ENCODE data around the gene C20orf202.

DNA sequence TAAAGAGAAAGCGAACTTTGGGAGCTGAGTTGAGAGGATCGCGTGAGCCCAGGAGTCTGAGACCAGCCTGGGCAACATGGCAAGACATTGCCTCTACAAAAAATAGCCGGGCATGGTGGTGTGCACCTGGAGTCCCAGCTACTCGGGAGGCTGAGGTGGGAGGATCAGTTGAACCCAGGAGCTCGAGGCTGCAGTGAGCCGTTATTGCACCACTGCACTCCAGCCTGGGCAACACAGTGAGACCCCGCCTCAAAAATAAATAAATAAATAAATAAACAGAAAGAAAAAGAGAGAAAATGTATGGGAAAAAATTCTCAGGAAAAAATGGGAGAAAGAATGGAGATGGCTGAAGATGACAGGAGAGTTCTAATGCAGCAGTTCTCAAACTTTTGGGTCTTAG lies 2.5 kb downstream of the C20orf202 start:
- TF ChIP-seq CTCF (IDR thresholded peaks at IDR 0.05) (no peak), POLR2A (IDR thresholded peaks at IDR 0.05) (no peak)
